ENCODE measurements around the gene IDH3A.
"Not testable (repeated sequence)": the region's sequence is repeated elsewhere in the genome, so short reads cannot be mapped to it uniquely, and the experiment has no call there.

DNA sequence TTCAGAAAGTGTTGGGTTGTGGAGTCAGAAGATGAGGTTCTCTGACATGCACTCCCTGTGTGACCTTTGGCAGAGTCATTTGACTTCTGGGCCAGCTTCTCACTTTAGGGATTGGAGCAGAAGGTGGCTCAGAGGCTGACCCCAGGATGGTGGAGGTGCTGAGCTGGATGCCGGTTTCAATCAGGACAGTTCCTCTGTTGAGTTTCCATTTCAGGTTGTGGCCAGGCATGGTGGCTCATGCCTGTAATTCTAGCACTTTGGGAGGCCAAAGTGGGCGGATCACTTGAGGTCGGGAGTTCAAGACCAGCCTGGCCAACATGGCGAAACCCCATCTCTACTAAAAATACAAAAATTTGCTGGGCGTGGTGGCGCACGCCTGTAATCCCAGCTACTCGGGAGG, 1.9 kb downstream of the IDH3A start:
- TF ChIP-seq, protein P1, sequence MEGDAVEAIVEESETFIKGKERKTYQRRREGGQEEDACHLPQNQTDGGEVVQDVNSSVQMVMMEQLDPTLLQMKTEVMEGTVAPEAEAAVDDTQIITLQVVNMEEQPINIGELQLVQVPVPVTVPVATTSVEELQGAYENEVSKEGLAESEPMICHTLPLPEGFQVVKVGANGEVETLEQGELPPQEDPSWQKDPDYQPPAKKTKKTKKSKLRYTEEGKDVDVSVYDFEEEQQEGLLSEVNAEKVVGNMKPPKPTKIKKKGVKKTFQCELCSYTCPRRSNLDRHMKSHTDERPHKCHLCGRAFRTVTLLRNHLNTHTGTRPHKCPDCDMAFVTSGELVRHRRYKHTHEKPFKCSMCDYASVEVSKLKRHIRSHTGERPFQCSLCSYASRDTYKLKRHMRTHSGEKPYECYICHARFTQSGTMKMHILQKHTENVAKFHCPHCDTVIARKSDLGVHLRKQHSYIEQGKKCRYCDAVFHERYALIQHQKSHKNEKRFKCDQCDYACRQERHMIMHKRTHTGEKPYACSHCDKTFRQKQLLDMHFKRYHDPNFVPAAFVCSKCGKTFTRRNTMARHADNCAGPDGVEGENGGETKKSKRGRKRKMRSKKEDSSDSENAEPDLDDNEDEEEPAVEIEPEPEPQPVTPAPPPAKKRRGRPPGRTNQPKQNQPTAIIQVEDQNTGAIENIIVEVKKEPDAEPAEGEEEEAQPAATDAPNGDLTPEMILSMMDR (IDR thresholded peaks at IDR 0.05), result not testable (repeated sequence)
- TF ChIP-seq POLR2A (IDR thresholded peaks at IDR 0.05); POLR2AphosphoS5 (IDR thresholded peaks at IDR 0.05; ENCODE audit: insufficient read depth in 1 of 2, low read depth in 1 of 2): not testable (repeated sequence)
